HepG2 (cell line): Measurements from ENCODE around the gene MDH2. TPM values are rescaled to one million over a fixed set of nuclear protein-coding genes. Genes with fewer than 3 reads are reported as not detected.
A peak's percentile ranks its signal among the peaks of the same experiment; 100 is the strongest.

Source experiments
- ATAC-seq: fragments of 200-7000 bp; cut with Tn5 transposase; 3 replicates; pipeline ENCODE4 v1.9.1; 2020; ENCODE audit warnings: mild to moderate bottlenecking, moderate library complexity
- BruUV-seq: library from RNA; stranded (reverse); fragments of 400-500 nt; replicated peaks from 2 replicates; lab custom pipeline; 2021; lab: Mats Ljungman, UMichigan
- CTCF ChIA-PET: fragments of 300-600 bp; formaldehyde crosslinking; extraction: SDS; loops from one replicate; lab custom pipeline; 2021; ENCODE audit warnings: low total read pairs, inconsistent platforms, low intra/inter-chr PET ratio; lab: Yijun Ruan, JAX
- POLR2A ChIA-PET: fragments of 350-600 bp; sonication (Branson Sonifier 250); formaldehyde crosslinking; loops from one replicate; lab custom pipeline; 2020; ENCODE audit warnings: antibody characterized with exemption, inconsistent platforms; lab: Yijun Ruan, JAX
- DNase-seq: peaks from one replicate; pipeline ENCODE4 v3.0.0-alpha.2; 2015; ENCODE audit warnings: low spot score
- FAIRE-seq: peaks from 3 replicates; lab custom pipeline; 2011; peaks lifted over from hg19 to GRCh38; lab: Jason Lieb, UNC
- H2AFZ ChIP-seq: one replicate; pipeline ENCODE4 v1.6.1; 2011; ENCODE audit warnings: low read length, inconsistent platforms
- H3K27ac ChIP-seq: fragments of 300-600 bp; 3 replicates; pipeline ENCODE4 v1.8.0; 2011; ENCODE audit warnings: mixed run types, mild to moderate bottlenecking, mixed read lengths, low read length, inconsistent platforms; ENCODE audit not compliant: insufficient read depth; ENCODE audit errors: extremely low read length
- H3K27me3 ChIP-seq, 2 experiments: fragments of 200-600 bp in 1 of 2; 2 replicates in 1 of 2; 3 replicates in 1 of 2; pipeline versions ENCODE4 v1.6.0 to v1.8.0; 2011; ENCODE audit warnings: low read length in 2 of 2, mild to moderate bottlenecking in 2 of 2, moderate library complexity in 2 of 2, inconsistent platforms in 1 of 2; ENCODE audit not compliant: insufficient read depth in 2 of 2, control insufficient read depth in 1 of 2
- H3K36me3 ChIP-seq, 2 experiments: fragments of 200-600 bp in 1 of 2; replicated peaks in 1 of 2; 2 replicates in 1 of 2; 3 replicates in 1 of 2; pipeline versions ENCODE4 v1.5.1 to v1.8.0; 2011; ENCODE audit warnings: low read length in 2 of 2, inconsistent platforms in 1 of 2; ENCODE audit not compliant: insufficient read depth in 2 of 2, control insufficient read depth in 1 of 2
- H3K4me1 ChIP-seq: 2 replicates; pipeline ENCODE4 v1.5.1; 2012; ENCODE audit warnings: low read length, inconsistent platforms; ENCODE audit not compliant: insufficient read depth
- H3K4me2 ChIP-seq: 2 replicates; pipeline ENCODE4 v1.6.0; 2011; ENCODE audit warnings: low read depth, low read length, inconsistent platforms
- H3K4me3 ChIP-seq, 3 experiments: fragments of 200-600 bp in 1 of 3; sonication (generic), shearing (Covaris generic) in 1 of 3; replicated peaks in 1 of 3; 2 replicates each; pipeline ENCODE4 v1.5.1; 2011 to 2016; ENCODE audit warnings: low read length in 3 of 3, inconsistent platforms in 2 of 3, low read depth in 2 of 3, mild to moderate bottlenecking in 2 of 3, control low read depth in 1 of 3, mixed read lengths in 1 of 3; ENCODE audit not compliant: insufficient read depth in 1 of 3
- H3K79me2 ChIP-seq: one replicate; pipeline ENCODE4 v1.6.1; 2011; ENCODE audit warnings: low read length, inconsistent platforms; ENCODE audit not compliant: insufficient read depth
- H3K9ac ChIP-seq: 2 replicates; pipeline ENCODE4 v1.6.0; 2011; ENCODE audit warnings: mild to moderate bottlenecking, low read depth, low read length, inconsistent platforms; ENCODE audit not compliant: insufficient read depth
- H3K9me3 ChIP-seq: 2 replicates; pipeline ENCODE4 v1.5.1; 2012; ENCODE audit warnings: mild to moderate bottlenecking, low read length
- H4K20me1 ChIP-seq: 2 replicates; pipeline ENCODE4 v1.6.0; 2011; ENCODE audit warnings: inconsistent platforms, mild to moderate bottlenecking, low read length, moderate library complexity; ENCODE audit not compliant: insufficient read depth
- ARHGAP35 ChIP-seq: sonication (generic); formaldehyde crosslinking; IDR thresholded peaks from 2 replicates; pipeline ENCODE4 v1.9.0; 2022; ENCODE audit warnings: mild to moderate bottlenecking, inconsistent platforms, moderate library complexity, missing genetic modification reagents, borderline replicate concordance
- CREB1 ChIP-seq, 2 experiments: fragments of 450-650 bp in 1 of 2; IDR thresholded peaks; 2 replicates each; pipeline ENCODE4 v1.6.1; 2016 to 2017; ENCODE audit warnings: control low read depth in 1 of 2, mild to moderate bottlenecking in 1 of 2, missing compliant biosample characterization in 1 of 2, missing genetic modification characterization in 1 of 2
- GPBP1L1 ChIP-seq: sonication (generic); formaldehyde crosslinking; IDR thresholded peaks from 2 replicates; pipeline ENCODE4 v1.5.0; 2020; ENCODE audit warnings: mild to moderate bottlenecking, missing genetic modification reagents
- KIAA2018 ChIP-seq: sonication (generic); formaldehyde crosslinking; IDR thresholded peaks from 2 replicates; pipeline ENCODE4 v1.5.0; 2020; ENCODE audit warnings: mild to moderate bottlenecking, missing genetic modification reagents, borderline replicate concordance
- NKX3-1 ChIP-seq: sonication (generic); formaldehyde crosslinking; IDR thresholded peaks from 2 replicates; pipeline ENCODE4 v1.5.0; 2020; ENCODE audit warnings: missing genetic modification reagents
- ZNF101 ChIP-seq: sonication (generic); formaldehyde crosslinking; IDR thresholded peaks from 2 replicates; pipeline ENCODE4 v1.4.0; 2020; ENCODE audit warnings: mild to moderate bottlenecking, low read depth, missing genetic modification reagents, borderline replicate concordance
- ZNF17 ChIP-seq: sonication (generic); formaldehyde crosslinking; IDR thresholded peaks from 2 replicates; pipeline ENCODE4 v1.5.0; 2020; ENCODE audit warnings: mild to moderate bottlenecking, missing genetic modification reagents
- WGBS: methylation state at CpG from one replicate; pipeline ENCODE4 v1.1.6; 2017; ENCODE audit warnings: low lambda C conversion rate; 5-methylcytosine and 5-hydroxymethylcytosine counted together
- in situ Hi-C: cut with HindIII; loops from 2 replicates; pipeline ENCODE4 v1.10.0; 2017; ENCODE audit warnings: low pct_unique_long_range_greater_than_20kb; ENCODE audit not compliant: extremely low pct_ligation_motif_present
- intact Hi-C: fragments of 100-400 bp; cut with micrococcal nuclease; formaldehyde crosslinking; loops from one replicate; pipeline ENCODE4 v1.10.0; 2022; ENCODE audit not compliant: unreplicated experiment
- polyA plus RNA-seq, 8 experiments: library from polyadenylated mRNA; depleted of rRNA in 3 of 8; stranded (reverse) in 7 of 8; unstranded in 1 of 8; fragments of >200 nt; fragmentation: Illumina TruSeq in 4 of 8; extraction: Trizol in 4 of 8; gene quantifications; 2 replicates each; pipeline versions ENCODE4 v1.2.1 to v1.2.3, GENCODE V29; 2011 to 2016; ENCODE audit warnings: low read depth in 4 of 8, missing spikeins in 1 of 8, mixed read lengths in 1 of 8; ENCODE audit not compliant: insufficient read depth in 1 of 8
- total RNA-seq, 5 experiments: library from RNA; depleted of rRNA; stranded (reverse); fragments of >200 nt; fragmentation: Illumina TruSeq; extraction: Trizol; gene quantifications; 2 replicates each; pipeline ENCODE4 v1.2.3, GENCODE V29; 2016; ENCODE audit warnings: low read depth in 1 of 5

Gene MDH2
- total and polyA plus RNA-seq, 2 of the 13 experiments (the other 11 are each of a cell fraction or from before 2014, with no cell fraction given): 81.4 to 90.3 TPM

DNA sequence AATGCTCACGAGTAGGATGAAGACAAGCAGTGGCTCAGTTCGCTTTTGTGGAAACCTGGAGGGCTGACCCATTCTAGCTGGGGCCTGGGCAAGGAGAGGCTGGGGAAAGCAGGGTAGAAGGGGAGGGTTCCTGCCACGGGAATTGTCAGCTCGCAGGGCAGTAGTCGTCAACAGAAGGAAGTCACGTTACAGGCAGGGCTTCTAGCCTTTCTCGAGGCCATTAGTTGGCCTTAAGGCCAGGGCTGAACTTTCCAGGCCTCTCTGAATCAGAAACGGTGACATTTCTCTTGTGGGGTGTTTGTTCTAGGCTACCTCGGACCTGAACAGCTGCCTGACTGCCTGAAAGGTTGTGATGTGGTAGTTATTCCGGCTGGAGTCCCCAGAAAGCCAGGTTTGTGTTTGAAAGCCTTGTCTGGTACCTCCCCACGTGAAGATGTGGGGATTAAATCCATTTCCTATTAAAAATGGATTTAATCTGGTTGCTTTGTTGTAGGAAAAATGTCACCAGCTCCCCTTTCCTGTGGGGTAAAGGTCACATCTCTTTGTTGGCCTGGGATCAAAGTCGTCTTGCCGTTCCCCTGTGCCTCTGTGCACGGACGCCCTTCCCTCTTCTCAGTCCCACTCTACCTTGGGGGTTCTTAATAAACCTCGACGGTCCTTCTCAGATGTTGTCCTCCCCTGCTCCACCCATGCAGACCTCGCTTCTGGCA lies 9.4 kb downstream of the MDH2 start:
- Histone ChIP-seq H3K4me3 (no peak overlapping the region), H3K4me2 (no peak overlapping the region), H3K27me3 (no peaks in the 10 kb centered on the region), H4K20me1 (no peaks in the 10 kb centered on the region), H2AFZ (no peak overlapping the region), H3K79me2 (peaks cover 29% of the 10 kb centered on the region), H3K36me3 (peaks cover 37 to 94% of the 10 kb centered on the region in 2 experiments), H3K9ac (peak overlapping the region; percentile 26; the same call in 1 of the 2 replicates), H3K27ac (peak overlapping the region; percentile 35), H3K9me3 (no peaks in the 10 kb centered on the region), H3K4me1 (peaks cover 54% of the 10 kb centered on the region)
- WGBS: 79% methylated on average over 18 of the region's 18 CpGs
- CTCF ChIA-PET: no interaction called here
- POLR2A ChIA-PET: no interaction called here
- ATAC-seq: no peak
- no peak for FAIRE-seq
- DNase-seq: no peak
- TF ChIP-seq ZNF17: no peak
- in situ Hi-C loops: no loop called here
- intact Hi-C loops: no loop called here
- no TSS peak for BruUV-seq

GRCh38 chr7:76057813-76058145 lies 9.9 kb downstream of the MDH2 start:
- DNase-seq (no peak), ATAC-seq (no peak), FAIRE-seq (no peak)
- Histone ChIP-seq H3K4me1 (peaks cover 49% of the 10 kb centered on the region), H4K20me1 (no peaks in the 10 kb centered on the region), H3K4me3 (no peak overlapping the region), H3K27ac (no peak overlapping the region), H3K9ac (no peak overlapping the region), H3K27me3 (no peaks in the 10 kb centered on the region), H3K36me3 (peaks cover 38 to 98% of the 10 kb centered on the region in 2 experiments), H3K4me2 (no peak overlapping the region), H2AFZ (no peak overlapping the region), H3K79me2 (peaks cover 26% of the 10 kb centered on the region), H3K9me3 (no peaks in the 10 kb centered on the region)
- intact Hi-C loops (no loop called here), in situ Hi-C loops (no loop called here)
- CTCF ChIA-PET: no interaction called here
- POLR2A ChIA-PET: no interaction called here
- 96% methylated on average over 11 of the region's 11 CpGs for WGBS
- no TSS peak for BruUV-seq
- no peak for TF ChIP-seq GPBP1L1 (CRISPR knock-in tag)
- TF ChIP-seq CREB1 (IDR thresholded peaks at IDR 0.05): no peak
- no peak for TF ChIP-seq CREB1 (CRISPR knock-in tag; IDR thresholded peaks at IDR 0.05)
- TF ChIP-seq KIAA2018 (CRISPR knock-in tag): no peak
- no peak for TF ChIP-seq ZNF101 (CRISPR knock-in tag)
- no peak for TF ChIP-seq ARHGAP35 (CRISPR knock-in tag)
- no peak for TF ChIP-seq NKX3-1 (CRISPR knock-in tag)
